GM18517 (cell line): ENCODE data around the gene GIPC2.
A peak's percentile ranks its signal among the peaks of the same experiment; 100 is the strongest.

ENCODE experiments used
- ATAC-seq: cut with Tn5 transposase; IDR thresholded peaks from one replicate; pipeline ENCODE4 v1.9.1; 2021; ENCODE audit warnings: mild to moderate bottlenecking, moderate library complexity; ENCODE audit not compliant: unreplicated experiment

Gene GIPC2

GRCh38 chr1:78142736-78143135 is 97.0 kb downstream of the GIPC2 start:
- ATAC-seq, result peak; percentile 21

DNA sequence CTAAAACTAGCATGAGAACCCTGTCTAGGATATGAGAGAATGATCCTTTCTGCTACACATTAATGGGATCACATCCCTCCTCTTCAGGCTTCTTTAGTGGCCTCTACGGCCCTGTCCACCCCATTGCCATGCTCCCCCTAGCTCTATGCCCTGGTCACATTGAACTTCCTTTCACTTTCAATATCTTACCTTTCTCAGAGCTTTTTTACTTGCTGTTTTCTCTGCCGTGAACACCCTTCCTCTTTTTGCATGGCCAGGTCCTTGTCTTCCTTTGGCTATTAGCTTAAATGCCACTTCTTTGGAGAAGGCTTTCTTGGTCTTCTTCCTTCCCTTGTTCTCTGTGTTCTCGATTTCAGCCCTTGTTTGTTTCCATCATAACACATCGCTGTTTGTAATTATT is 97.4 kb downstream of the GIPC2 start:
- ATAC-seq, result peak; percentile 89

DNA sequence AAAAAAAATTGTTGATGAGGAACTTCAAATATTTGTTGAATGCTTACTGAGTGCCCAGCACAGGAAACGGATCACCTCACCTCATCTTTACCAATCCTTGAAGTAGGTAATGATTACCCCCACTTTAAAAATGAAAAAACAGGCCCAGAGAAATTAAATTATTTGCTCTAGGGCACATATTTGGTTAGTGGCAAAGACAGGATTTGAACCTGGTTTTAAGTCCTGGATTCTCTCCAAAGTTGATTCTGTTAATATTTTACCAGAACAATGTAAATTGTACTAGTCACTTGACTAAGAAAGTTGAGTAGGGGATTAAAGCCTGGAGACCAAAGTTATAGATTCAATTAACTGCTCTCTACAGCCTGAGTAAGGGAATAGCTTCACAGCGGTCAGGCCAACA is 97.9 kb downstream of the GIPC2 start:
- no peak for ATAC-seq

GRCh38 chr1:78145105-78145580 is 99.4 kb downstream of the GIPC2 start:
- peak; percentile 79 for ATAC-seq

GRCh38 chr1:78146205-78146771 is 100.5 kb downstream of the GIPC2 start:
- ATAC-seq, result no peak

- no peak for ATAC-seq
Measured at GRCh38 chr1:78147031-78147430, 101.3 kb downstream of the GIPC2 start.

DNA sequence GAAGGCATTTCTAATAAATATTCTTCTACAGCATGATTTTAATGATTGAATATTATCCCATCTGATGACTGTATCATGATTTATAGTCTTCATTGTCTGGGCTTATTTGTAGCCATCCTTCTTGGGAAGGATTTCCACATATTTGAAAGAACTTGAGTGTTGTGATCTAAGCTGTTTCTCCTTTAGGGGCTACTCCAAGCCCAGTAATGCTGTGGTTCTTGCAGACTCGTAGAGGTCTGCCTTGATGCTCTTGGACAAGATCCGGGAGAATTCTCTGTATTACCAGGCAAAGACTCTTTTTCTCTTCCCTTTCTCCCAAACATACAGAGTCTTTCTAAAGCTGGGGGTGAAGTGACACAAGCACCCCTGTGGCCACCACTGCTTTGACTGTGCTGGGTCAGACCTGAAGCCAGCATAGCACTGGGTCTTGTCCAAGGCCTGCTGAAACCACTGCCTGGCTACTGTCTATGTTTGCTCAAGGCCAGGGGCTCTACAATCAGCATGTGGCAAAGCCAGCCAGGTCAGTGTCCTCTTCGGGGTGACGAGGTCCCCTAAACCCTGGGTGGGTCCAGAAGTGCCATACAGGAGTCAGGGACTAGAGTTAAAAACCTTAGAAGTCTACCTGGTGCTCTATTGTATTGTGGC is 107.4 kb downstream of the GIPC2 start:
- no peak for ATAC-seq

GRCh38 chr1:78155121-78155520 is 109.4 kb downstream of the GIPC2 start:
- ATAC-seq, result no peak

DNA sequence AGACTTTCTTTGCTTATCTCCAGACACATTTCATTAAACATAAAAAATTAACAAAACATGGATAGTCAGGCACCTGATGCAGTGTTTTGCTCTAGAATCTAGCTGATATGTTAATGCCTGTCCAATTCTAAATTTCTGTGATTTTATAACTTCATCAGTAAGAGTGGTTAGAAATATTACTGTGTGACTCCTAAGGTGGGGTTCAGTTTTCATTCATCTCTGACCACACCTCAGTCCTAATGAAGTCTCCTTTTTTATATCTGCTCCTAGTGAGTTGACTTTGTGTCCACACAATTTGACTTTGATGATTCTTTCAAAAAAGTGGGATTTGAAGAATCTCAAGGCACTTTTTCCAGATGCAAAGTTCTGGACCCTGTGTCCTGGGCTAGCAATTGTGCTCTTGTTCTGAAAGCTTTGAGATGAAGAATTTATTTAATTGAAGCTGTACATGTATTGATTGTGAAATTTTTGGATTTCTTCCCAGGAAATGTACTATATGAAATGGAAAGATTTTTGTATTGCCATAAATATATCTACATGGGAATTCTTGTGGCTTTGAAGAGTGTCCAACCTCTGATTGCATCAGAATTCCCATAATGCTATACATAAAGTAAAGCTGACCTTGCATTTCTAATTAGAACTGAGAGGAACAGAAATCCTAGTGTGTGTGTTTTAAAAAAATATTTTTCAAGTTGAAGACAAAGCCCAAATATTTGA is 111.2 kb downstream of the GIPC2 start:
- no peak for ATAC-seq

DNA sequence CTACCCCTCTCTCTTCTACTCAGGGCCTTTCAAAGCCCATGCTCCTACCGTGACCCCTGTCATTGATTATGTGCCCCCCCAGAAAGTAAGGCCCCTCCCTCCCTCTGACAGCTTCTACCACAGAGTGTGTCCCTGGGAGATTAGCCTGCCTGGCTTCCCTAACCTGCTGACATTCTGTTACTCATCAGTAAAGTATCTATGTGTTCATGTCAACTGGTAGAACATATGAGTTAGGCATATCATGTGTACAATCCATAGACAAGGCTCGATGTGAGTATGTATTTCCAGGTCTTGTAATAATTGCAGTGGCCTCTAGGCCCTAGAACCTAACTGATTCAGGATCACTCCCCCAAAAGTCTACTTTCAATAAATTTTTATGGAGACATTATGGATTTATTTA is 120.0 kb downstream of the GIPC2 start:
- ATAC-seq, result no peak

GRCh38 chr1:78168306-78168705 is 122.5 kb downstream of the GIPC2 start:
- no peak for ATAC-seq

DNA sequence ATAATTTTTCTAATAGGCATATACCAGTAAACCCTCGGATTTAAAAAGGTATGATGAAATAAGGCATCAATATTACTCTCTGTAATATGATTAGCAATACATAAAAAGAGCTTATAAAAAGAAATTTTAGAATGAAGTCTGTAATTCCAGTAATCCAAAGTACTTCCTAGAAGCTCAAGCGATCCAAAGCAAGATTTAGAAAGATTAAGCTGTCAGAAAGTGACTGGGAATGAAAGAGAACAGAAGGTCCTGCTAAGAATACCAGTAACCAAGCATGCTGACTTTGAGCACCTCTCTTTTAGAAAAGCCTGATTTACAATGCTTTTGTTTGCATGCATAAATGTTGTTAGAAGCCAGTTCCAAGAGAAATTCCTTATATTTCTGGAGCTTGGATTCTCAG is 125.1 kb downstream of the GIPC2 start:
- ATAC-seq, result no peak

- ATAC-seq, result no peak
Measured at GRCh38 chr1:78171736-78172590, 126.2 kb downstream of the GIPC2 start.

- no peak for ATAC-seq
Measured at GRCh38 chr1:78176448-78176847, 130.7 kb downstream of the GIPC2 start.

GRCh38 chr1:78177708-78178270 is 132.0 kb downstream of the GIPC2 start:
- ATAC-seq, result no peak

DNA sequence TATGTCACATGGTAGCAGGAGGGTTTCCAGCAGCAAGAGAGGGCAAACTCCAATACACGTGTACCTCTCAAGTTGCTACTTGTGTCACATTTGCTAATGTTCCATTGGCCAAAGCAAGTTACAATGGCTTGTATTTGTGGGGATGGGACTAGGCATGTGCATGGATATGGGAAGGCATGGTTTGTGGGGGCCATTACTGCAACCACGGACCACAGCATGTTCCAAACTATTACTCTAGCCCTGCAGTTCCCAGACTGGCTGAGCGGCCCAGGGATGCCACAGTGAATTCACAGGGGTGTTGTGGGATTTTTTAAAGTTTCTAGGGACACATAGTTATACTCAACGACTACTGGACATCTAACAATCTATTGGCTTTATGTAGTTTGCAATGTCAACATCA is 133.1 kb downstream of the GIPC2 start:
- no peak for ATAC-seq

DNA sequence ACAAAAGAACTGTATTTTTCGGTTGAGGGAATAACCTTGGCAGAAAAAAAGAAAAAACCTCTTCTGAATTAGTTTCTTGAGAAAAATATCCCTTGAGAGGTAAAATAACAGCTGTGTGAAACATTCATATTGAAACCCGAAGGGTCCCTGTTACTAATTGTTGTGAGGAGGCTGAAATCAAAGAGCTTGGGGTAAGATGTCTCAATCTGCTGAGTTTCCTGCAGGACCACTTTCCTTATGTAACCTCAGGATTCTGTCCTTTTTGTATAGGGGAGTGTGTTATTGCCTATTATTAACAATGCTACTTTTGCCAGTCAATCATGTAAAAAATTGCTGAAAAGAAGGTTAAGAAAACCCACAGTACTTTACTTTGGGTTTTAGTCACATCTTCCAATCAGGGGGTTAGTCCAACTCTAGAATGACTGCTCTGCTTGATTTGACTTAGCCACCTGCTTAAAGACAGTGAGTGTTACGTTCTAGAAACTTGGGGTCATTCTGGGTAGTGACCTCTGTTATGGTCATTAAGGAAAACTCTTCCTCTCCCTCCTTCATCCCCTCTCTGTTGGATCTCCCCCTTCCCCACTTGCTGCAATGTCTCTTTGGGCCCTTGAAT is 138.8 kb downstream of the GIPC2 start:
- ATAC-seq, result no peak
